ENCODE data around the gene OR5K1.

The OR5K1 gene

DNA sequence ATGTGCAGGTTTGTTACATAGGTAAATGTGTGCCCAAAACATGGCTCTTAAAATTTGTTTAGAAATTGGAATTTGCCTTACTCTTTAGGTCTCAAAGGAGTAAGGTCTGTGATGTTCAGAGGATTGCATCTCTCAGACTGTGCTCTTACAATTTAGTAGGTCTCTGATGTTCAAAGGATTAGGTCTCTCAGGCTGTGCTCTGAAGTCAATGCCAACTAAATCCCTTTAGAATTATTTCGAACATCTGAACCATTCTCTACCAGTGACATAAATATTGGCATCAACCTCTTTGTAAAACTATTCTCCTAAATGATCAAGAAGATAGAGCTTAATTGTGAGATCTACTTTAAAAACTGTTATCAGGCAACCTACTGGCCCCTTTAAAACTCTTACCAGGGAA lies at the start of gene OR5K1:
Gene OR5K1 (plus strand): TSS at position 301 of the 400 bp plus-strand sequence. CDS start 6,376 bp downstream, outside the sequence.
- no peak for DNase-seq

DNA sequence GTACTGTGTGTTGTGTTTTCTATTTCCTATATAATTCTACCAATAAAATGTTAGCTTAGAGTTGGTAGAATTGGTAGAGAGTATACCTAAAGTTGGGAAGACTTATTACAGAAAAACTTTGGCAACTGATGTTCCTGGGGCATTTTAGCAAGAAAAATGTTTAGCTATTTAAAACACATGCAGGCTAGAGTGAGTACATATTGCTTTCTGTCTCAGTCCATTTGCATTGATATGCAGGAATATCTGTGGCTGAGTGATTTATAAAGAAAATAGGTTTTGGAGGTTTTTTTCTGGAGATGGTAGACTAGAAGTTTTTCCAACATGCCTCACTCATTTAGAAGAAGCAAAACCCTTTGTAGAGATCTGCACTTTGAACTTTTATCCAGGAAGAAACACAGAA lies 30.4 kb upstream of the OR5K1 start:
- DNase-seq: no peak

DNA sequence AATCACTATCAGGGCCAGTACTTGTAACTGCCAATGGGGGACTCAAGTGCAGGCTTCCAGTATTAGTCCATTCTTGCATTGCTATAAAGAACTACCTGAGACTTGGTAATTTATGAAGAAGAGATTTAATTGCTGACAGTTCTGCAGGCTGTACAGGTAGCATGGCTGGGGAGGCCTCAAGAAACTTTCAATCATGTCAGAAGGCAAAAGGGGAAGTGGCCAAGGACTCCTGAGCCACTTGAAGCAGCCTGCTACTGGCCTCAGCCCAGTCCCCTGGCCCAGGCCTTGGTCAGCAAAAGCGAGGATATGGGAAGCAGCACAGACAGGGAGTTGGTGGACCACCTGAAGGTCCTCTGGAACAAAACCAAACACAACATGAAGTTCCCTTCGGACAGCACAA lies 29.2 kb upstream of the OR5K1 start:
- no peak for DNase-seq

DNA sequence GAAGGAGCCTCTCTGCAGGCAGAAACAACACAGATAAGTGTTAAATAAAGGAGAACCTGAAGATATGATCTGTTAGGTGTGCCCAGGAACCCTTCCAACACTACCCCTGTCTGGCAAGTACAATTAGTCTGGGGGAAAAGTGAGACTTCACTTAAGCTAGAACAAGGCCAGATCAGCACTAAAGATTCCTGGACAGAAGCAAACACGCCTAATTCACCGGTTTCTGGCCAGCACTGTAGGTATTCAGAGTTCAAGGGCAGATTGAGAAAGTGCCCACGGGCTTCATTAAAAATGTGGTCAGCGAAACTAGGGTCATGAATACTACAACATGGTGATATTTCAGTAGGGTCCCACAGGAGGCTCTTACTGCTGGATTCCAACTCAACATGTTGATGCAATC lies 28.6 kb upstream of the OR5K1 start:
- no peak for DNase-seq

DNA sequence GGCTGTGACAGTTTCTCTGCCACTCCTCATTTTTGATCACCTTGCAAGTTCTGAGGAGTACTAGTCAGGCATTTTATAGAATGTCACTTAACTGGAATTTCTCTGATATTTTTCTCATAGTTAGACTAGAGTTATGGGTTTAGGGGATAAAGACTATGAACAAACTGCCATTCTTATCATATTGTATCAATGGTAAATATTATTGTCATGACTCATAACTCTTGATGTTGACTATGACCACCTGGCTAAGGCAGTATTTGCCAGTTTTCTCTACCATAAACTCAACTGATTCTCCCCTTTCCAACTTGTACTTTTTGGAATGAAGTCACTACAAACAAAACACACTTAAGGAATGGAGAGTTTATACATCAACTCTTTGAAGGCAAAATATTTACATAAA lies 22.7 kb upstream of the OR5K1 start:
- DNase-seq: no peak

DNA sequence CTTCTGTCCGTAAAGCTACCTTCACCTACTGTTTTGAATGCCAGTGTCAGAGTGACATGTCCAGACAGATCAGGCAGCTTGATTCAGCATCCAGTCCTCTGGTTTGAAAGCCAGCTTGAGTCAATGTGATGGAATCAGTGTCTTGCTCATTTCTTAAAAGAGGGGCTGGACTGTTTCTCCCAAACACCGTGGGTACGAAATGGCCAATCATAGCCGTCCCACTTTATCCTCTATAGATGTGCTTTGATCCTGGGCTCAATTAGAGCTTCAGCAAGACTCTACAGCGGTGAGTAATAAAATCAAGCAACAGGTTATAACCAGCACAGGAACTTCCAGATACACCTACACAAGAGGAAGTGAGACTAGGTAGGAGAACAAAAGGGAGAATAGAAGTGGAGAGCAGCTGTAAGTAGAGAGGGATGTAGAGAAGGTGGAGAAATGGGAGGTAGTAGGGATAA lies 17.0 kb upstream of the OR5K1 start:
- DNase-seq: no peak

DNA sequence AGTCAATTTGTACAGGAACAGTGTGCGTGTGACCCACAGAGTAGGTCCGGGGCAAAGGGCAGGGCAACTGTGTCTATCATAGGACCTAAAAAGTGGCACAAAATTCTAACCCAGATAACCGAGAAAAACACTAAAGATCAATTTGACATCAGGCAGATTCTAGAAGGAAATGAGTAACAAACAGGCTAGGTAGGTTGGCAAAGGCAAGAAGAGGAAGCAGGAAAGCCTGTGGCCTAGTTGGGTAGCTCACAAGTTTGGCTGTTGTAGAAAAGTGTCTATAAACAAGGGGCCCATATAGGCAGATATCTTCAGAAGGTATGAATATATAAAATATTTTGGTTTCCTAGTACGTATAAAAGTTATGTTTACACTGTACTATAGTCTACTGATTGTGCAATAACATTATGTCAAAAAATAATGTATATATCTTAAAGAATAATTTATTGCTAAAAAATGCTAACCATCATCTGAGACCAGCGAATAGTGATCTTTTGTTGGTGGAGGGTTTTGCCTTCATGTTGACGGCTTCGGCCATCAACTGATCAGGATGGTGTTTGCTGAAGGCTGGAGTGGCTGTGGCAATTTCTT lies 13.3 kb upstream of the OR5K1 start:
- DNase-seq: no peak

DNA sequence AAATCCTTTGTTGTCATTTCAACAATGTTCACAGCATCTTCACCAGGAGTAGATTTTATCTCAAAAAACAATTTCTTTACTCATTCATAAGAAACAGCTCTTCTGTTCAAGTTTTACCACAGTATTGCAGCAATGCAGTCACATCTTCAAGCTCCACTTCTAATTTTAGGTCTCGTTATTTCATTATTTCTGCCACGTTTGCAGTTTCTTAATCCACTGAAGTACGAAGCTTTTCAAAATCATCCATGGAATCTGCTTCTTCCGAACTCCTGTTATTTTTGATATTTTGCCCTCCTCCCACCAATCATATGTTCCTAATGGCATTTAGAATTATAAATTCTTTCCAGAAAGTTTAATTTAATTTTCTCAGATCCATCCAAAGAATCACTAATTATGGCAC lies 12.6 kb upstream of the OR5K1 start:
- no peak for DNase-seq

DNA sequence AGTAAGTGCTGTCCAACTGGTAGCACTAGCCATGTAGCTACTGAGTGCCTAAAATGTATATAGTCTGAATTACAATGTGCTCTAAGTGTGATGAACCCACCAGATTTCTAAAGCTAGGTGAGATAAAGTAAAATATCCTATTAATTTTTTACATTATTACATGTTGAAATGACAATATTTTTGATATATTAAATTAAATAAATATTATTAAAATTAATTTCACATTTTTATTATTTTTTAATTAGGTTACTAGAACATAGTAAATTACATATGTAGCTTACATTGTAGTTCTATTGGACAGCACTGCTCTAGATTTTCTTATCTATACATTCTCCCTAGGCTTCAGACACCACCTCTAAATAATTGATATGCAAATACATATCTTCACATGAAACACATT lies 9.2 kb upstream of the OR5K1 start:
- no peak for DNase-seq

DNA sequence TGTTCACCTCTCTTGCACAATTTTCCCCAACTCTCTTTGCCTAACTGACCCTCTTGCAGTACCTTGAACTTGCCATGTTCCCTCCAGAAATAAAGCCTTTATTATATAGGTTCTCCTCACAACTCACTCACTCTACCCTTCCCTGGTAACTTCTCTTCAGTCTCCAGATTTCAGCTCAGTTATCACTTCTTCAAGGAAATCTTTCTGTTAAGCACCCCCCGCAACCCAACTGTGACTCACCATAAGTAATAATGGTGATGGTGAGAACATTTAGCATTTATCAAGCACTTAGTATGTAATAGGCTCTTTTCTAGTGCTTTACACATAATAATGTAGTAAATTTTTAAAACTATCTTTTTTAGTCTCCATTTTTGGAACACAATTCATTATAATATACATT lies 8.1 kb upstream of the OR5K1 start:
- no peak for DNase-seq

DNA sequence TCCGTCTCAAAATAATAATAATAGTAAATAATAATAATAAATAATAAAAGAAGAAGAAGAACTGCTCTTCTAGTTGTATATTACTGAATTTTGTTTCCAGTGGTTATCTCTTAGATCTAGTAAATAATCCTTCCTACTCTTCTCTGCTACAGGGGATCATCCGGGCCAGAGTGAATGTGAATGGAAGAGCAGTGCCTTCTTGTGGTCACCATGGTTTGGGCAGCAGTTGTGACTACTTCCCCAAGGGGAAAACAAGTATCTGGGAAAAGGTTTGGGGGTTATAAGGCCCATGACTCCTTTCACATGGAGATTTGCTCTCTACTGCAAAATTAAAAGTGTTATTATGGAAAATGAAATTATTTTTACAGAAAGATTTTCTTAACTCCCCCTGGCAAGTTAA lies 5.5 kb upstream of the OR5K1 start:
- DNase-seq: no peak

DNA sequence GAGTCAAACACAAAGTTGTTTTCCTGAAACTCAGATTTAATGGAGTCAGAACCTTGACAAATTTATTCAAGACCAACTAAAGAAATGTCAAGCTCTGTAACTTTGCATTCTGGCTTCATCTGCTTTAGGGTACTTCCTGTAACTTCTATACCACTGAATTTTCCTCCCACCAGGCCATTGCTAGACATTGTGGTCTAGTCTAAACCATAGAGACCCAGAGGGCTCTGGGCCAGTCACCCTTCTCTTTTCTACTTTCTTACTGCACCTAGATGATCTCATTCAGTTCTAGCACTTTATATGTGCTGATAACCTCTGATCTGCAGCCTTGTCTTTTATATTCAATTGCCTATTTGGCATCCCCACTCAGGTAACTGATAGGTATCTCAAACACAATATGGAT lies 2.8 kb upstream of the OR5K1 start:
- no peak for DNase-seq

DNA sequence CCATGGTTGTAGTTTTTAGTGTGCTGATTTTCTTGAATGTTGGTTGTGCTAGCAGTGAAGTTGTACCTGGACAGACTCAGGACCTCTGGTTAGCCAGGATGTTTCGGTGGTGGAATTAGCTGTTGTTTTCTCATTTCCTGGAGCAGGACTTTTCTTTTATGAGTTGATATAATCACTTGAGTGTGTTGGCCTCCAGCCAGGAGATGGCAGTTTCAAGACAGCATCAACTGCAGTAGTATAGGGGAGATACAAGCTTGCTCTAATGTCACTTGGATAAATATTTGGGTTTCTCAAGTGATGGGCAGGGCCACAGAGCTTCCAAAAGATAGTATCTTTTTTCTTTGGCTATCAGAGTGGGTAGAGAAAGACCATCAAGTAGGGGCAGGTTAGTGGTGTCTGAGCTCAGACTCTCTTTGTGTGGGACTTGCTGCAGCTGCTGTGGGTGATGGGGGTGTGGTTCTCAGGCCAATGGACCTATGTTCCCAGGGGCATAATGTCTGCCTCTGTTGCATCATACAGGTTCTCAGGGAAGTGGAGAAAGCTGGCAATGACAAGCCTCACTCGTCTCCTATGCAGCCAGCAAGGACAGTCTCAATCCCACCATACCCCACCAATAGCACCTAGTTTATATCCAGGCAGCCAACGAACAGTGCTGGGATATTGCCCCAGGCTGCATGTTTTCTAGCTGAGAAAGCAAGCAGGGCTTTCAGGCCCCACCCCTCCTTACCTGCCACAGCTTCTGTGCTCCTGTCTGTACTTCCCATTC lies 19.9 kb downstream of the OR5K1 start:
- DNase-seq: no peak

DNA sequence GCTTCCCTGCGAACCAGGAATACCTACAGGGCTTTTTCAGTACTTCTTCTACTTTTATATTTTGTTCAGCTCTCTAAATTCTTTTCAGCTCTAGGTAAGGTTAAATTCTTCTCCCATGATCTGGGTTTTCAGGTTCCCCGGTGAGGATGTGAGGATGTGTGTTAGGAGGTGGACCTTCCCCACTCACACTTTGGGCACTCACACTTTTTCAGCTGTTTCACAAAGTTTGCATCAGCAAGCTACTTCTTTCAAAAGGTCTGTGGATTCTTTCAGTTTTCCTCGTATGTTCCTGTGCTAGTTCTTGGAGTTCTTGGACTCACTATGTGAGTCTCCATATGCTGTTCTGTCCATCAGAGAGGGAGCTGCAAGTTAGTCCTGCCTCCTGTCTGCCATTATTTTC lies 20.6 kb downstream of the OR5K1 start:
- DNase-seq: no peak

DNA sequence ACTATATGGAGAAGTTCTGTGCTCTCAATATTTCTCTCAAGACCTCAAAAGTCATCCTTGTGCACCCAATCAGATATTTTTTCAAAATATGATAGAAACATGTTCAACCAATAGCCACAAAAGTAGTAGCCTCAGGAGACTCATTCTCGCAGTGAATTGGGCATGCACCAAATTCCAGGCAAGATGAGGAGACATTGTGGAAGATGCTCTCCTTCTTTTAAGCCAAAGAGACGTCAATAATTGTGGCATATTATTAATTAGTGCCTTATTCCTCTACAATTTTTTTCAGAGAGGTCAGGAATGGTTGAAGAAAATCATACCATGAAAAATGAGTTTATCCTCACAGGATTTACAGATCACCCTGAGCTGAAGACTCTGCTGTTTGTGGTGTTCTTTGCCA lies 34.4 kb downstream of the OR5K1 start, which contains the start of gene OR5K2:
Gene OR5K2 (plus strand): TSS at position 301 of the 400 bp plus-strand sequence. CDS start 0 bp downstream, at position 301.
- DNase-seq: no peak

DNA sequence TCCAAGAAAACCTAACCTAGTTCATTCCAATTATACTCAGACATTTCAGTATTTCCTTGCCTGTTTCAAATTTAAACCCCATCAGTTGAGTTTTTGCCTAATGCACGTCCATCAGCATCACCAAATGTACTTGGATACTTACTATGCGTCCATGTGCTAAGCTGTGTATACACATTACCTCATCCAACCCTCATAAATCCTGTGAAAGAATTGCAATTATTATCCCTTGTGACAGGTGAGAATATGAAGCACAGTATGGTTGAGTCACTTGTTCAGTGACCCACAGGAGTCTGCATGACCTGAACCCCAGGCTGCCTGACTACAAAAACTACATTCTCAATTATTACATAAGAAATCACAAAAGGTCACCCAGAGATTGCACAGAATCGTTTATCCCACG lies 37.0 kb downstream of the OR5K1 start:
- DNase-seq: no peak

DNA sequence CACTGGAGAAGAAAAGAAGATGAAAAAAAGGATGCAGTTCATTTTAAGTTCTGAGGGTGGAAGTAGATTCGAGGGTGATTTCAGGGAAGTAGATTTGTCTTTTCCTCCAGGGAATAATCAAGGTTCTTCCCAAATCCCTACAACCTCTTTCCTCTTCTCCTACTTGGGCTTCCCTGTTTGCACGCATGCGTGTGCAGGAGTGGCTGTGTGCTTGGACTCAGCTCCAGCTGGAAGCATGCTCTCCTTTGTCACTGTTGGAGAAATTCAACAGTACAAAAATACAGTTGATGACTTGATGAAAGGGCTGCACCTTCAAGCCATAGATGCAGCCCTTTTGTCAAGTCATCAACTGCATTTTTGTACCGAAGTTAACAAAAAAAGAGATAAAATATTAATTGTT lies 38.3 kb downstream of the OR5K1 start:
- DNase-seq: no peak

DNA sequence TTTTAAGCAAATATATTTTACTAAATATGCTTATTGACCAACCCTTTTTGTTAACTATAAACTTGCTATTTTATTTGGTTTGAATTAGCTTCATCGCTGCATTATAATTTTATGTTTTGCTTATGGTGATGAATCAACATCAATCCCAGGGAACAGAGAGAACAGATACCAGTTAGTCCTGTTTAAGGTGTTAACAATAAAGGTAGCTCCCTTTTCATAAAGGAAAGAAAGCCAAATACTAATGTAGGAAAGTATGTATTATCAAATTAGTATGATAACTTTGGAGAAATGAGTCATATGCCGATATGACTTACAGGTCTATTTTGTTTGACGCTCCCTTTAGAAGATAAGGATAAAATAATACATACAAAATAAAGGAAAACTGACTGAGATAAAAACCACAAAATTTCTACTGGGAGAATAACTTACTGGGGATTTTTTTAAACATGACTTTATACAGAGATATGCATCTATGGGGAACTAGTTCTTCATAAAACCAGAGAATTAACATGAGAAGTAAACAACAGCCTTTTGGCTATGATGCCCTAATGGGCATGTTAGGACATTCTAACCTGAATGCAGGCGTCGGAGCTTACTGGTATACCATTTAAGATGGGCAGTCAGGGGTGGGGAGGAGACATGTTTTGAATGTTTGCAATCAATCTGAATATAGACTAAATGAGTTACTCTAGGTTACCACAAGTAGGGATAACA lies 39.0 kb downstream of the OR5K1 start:
- no peak for DNase-seq

DNA sequence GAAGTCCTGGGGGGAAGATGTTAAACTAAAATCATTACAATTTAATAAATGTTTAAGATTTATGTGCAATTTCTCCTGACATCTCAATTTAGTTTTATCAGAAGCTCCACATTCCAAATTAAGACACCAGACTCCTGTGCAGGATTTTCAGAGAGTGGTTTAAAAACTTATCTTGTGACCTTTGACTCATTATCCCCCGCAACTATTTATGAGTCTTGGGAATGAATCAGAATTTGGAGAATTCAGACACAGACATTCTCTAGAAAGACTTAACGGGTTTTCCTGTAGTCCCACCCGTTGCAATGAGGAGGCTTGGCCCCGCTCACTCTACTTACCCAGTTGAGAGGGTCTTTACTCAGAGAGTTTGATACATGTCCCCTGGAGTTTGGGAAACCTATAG lies 41.5 kb downstream of the OR5K1 start:
- no peak for DNase-seq

DNA sequence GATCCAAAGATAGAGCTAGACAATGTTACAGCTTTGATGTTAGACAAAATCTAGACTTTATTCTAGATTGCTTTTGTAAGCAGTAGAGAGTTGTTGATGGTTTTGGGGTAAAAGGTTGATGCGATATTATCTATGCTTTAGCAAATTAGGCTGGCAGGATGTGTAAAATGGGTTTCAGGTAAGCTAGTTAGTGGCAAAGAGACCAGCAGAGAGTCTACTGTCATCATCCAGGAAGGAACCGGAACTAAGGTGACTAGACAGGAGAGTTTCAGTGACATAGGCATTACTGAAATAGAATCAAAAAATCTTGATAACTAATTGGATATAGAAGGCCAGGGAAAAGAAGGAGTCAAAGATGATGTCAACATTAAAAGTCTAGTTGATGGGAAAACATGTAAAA lies 45.6 kb downstream of the OR5K1 start:
- DNase-seq: no peak

DNA sequence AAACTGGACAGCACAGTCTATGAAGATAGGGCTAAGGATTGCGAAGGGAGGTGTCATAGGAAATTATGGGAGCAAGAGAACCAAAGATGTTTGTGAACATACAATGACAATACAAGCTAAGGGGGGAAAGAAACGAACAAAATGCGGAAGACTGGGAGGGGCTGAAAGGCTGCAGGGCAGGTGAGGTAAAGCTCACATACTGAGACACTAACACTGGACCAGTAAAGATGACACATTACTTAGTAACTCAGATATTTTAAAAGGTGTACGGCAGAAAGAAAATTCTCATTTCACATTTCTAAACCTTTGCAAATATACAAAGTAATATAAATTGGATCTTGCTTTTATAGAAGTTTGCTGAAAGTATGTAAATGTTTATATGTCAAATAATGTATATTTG lies 49.6 kb downstream of the OR5K1 start:
- DNase-seq: no peak

DNA sequence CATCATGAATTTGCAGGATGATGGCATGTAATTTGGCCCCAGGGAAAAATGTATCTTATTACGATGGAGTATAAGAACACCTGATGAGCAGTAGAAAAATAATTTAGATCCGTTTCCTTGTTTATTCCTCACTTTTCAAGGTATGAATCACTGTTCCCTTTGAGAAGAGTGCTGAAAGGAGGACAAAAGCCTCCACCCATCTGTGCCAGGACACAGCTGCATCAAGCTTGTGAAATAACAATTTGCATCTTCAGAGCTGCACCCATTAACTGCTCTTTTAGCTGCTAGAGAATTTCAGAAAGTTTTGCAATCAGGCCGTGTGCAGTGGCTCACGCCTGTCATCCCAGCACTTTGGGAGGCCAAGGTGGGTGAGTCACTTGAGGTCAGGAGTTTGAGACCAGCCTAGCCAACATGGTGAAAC lies 50.1 kb downstream of the OR5K1 start:
- DNase-seq: no peak

DNA sequence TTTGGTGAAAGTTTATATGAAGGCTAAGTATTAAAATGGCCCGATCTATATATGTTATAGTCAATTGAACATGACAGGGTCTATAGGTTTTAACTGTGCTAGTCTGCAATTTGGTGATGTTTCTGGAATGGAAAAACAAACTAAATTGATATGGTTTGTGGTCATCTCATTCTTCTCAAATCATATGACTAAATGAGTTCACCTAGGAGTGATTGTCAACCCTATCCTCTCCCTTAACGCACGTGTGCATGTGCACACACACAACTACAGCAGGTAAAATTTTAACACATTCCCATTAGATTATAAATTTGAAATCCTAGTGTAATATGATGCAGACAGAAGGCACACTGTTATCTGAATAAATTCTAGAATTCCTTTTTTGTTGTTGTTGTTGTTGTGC lies 50.7 kb downstream of the OR5K1 start:
- no peak for DNase-seq

DNA sequence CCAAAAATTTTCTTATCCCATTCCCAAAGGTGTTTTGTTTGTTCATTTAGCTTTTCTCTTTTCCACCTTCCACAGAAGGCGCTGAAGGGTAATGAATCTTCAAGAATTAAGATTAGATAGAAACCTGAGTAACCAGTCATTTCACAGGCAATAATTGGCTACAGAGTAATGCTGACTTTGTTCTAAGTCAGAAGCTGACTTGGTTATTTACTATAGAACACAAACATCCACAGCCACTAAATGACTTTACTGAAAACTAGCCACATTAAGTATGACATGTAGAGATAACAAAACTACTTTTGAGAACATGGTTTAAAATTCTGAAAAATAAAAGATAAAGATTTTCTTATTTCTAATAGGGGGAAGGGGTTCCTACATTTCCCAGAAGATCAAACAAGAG lies 51.9 kb downstream of the OR5K1 start:
- DNase-seq: no peak
